Right ventricle myocardium inferior (tissue), 1 donor: ENCODE measurements around the gene IFITM10. TPM values are rescaled to one million over a fixed set of nuclear protein-coding genes. Genes with fewer than 3 reads are reported as not detected.

Experiments used
- ATAC-seq: fragments of 200-7000 bp; cut with Tn5 transposase; one replicate; pipeline ENCODE4 v1.9.1; 2020; ENCODE audit warnings: mild to moderate bottlenecking, moderate library complexity
- DNase-seq: peaks from one replicate; pipeline ENCODE4 v3.0.0; 2021; ENCODE audit errors: missing footprints
- intact Hi-C: fragments of 100-400 bp; cut with DNase I; formaldehyde crosslinking; loops from one replicate; pipeline ENCODE4 v1.11.0; 2022
- total RNA-seq: library from RNA; stranded (reverse); fragmentation: NEBNext Ultra II Directional; extraction: Animal tissue kit (Norgen Biotek cat#: 25700); gene quantifications from one replicate; pipeline ENCODE4 v1.2.1, GENCODE V29; 2021
- donor health status: DM: no; HTN: yes; CAD: no; lungs with severe emphysema.

Gene IFITM10
- total RNA-seq, 1 donor from 2014 or later = 0.92 TPM

- ATAC-seq (peak; percentile 46), DNase-seq (peak; percentile 84)
- intact Hi-C loops = no loop called here
Measured at GRCh38 chr11:1755692-1756561, 5.5 kb upstream of the IFITM10 start.

GRCh38 chr11:1755344-1755691 is 4.9 kb upstream of the IFITM10 start:
- ATAC-seq (no peak), DNase-seq (peak; percentile 26)
- intact Hi-C loops = no loop called here

GRCh38 chr11:1754376-1755150 is 4.2 kb upstream of the IFITM10 start:
- DNase-seq (no peak), ATAC-seq (no peak)
- intact Hi-C loops = no loop called here

DNA sequence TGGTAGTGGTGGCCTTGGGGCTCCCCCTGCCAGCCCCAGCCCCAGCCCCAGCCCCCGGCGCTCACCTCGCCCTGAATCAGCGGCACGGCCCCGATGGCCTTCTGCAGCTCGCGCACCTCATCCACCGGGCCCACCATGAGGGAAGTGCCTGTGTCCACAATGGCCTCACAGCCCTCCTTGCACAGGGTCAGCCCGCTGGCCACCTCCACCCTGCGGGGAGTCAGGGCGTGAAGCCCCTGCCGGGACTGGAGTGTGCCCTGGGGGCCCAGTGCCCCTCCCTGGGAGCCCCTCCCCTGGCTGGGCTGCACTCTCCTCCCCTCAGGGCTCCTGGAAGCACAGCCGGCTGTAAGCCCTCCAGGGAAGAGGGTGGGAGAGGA is 3.5 kb upstream of the IFITM10 start:
- intact Hi-C loops = no loop called here
- ATAC-seq (no peak), DNase-seq (peak; percentile 40)

DNA sequence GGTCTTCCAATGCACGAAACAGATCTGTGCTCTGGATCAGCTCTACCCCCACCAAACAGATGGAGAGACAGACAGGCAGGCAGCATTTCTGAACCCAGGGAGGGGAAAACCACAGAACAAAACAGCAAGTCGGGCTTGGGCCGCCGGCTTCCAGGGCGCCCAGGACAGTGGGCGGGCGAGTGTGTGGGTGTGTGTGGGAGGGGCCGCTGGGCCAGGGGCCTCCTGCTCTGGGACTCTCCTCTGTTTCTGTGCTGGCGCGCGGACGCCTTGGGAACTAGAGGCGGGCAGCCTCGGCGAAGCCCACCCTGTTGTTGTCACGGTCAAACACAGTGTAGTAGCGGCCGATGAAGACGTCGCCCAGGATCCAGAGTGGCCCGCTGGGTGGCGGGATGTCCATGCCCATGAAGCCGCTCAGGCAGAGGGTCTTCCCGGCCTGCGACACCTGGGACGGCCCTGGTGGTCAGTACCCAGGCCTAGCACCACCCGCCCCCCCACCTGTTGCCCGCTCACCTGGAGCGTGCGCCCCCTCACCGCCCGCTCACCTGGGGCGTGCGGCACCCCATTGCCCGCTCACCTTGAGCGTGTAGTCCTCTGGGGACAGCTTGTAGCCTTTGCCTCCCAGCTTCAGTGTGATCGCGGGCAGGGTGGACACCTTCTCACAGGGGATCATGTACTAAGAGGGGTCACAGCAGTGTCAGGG is 3.0 kb upstream of the IFITM10 start:
- ATAC-seq (no peak), DNase-seq (peak; percentile 41)
- intact Hi-C loops = no loop called here

GRCh38 chr11:1752907-1753228 is 2.5 kb upstream of the IFITM10 start:
- DNase-seq = peak; percentile 51
- intact Hi-C loops = no loop called here
- ATAC-seq = no peak

GRCh38 chr11:1751999-1752906 is 1.9 kb upstream of the IFITM10 start:
- DNase-seq (peak; percentile 66), ATAC-seq (no peak)
- intact Hi-C loops = no loop called here

GRCh38 chr11:1751531-1751921 is 1.1 kb upstream of the IFITM10 start:
- ATAC-seq (peak; percentile 41), DNase-seq (peak; percentile 56)
- intact Hi-C loops = no loop called here

- intact Hi-C loops = no loop called here
- ATAC-seq = peak; percentile 0
- peak; percentile 30 for DNase-seq
Measured at GRCh38 chr11:1750840-1751530, 590 bp upstream of the IFITM10 start.

DNA sequence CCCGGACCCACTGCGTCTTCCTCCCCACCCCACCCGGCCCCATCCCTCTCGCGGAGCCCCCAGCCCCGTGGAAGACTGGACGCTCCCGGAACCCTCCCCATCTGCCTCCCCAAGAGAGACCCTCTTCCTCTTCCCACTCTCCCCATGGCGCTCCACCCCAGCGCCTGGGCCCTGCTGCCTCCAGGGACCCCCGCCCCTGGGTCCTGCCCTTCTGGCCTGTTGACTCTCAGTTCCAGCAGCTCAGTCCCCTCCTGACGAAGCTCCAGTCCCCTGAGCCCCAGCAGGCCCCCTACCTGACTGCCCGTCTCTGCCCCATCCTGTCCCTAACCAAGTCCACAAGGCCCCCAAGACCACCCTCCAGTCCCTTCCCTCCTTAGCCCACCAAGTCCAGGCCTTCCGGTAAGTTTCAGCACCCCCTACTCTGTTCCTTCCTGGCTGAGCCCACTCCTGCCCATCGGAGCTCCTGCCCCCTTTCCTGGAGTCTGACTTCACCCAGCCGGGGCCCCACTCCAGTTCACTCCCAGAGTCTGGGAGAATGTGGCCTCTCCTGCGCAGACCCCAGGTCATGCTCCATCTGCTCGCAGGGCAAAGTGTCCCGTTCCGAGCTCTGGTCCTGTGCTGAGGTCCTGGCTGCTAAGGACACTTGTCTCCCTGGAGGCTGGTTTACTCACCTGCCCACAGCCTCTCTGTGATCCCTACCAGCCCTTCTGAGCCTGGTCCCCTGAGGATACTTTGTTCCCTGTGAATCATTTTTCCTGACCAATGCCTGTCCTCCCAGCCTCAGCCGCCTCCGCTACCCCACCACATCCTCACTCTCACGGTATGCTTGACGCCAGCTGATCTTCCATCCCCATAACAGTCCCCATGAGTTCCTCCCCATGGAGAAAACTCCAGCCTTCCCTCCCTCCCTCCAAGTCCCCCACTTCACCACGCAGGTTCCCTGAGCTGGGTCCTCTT is 722 bp downstream of the IFITM10 start:
- intact Hi-C loops = no loop called here
- peak; percentile 73 for DNase-seq

DNA sequence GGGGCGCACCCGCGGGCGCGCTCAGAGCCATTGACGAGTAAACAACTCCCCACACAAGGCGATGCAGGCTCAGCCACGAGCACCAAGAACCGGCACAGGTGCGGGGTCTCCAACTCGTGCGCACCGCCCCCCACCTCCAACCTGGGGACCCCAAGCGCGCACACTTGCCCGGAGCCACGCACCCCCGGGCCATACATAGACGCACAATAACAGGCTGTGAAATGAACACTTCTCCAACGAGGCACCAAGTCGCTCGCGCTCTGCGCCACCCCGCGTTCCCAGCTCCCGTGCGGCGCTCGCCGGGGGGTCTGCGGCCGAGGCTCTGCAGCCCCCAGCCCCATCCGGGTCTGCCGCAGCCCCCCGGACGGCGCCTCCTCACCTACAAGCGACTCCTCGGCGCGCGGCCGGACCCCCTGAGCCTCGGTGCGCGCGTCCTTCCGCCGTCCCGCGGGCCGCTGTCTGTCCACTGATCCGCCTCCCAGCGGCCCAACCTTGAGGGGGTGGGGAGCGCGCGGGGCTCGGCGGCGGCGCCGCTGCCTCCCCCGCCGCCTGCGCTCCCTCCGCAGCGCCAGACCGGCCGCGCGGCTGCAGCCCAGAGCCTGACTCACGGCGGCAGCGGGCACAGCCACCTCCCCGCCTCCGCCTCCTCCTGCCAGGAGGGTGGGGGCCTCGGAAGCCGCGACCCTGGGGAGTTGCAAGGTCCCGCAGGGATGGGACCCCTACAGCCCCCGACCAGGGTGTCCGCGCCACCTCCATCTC is 1.6 kb downstream of the IFITM10 start:
- ATAC-seq = peak; percentile 26
- intact Hi-C loops = no loop called here
- DNase-seq = peak; percentile 73

More for the DNA sequence above, 722 bp downstream of the IFITM10 start:
- no peak for ATAC-seq

GRCh38 chr11:1747753-1748635 is 2.4 kb downstream of the IFITM10 start:
- peak; percentile 71 for DNase-seq
- intact Hi-C loops = no loop called here
- ATAC-seq = no peak

DNA sequence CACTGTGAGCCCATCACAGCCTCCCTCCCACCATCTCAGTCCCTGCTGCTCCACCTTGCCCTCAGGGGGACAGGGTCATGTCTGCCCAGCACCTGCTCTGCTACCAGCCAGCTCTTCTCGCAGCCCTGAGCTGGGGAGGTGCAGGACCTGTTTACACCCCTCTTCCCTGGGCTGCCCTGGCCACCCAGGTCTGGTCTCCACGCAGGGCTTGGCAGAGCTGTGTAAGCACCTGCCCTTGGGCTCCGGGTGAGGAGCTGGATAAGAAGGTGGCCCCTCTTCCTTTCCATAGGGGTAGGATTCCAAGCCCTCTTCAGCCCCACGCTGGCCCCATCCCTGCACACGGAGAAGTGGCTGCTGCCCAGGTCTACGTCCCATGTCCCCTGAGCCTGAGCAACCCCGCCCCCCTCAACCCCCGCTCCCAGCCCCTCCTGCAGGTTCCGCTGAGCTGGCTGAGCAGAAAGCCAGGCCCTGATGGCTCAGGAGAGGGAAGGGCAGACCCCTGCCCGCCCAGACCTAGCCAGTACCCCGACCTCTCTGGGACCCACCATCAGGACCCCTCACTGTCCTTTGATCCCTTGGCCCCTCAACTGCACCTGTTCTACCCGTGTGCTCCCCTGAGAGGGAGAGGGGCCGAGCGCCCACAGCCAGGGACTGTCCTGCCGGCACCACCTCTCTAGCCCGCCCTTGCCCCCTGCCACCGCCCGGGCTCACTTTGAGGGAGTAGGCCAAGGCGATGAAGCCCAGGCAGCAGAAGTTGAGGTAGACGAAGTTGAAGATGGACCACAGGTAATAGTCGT is 3.2 kb downstream of the IFITM10 start:
- ATAC-seq (no peak), DNase-seq (peak; percentile 41)
- intact Hi-C loops = no loop called here

- ATAC-seq = no peak
- intact Hi-C loops = no loop called here
- DNase-seq = peak; percentile 78
Measured at GRCh38 chr11:1746511-1746931, 3.9 kb downstream of the IFITM10 start.
